ENCODE measurements around the gene FAM78A. TPM values are rescaled to one million over a fixed set of nuclear protein-coding genes. Genes with fewer than 3 reads are reported as not detected.

FAM78A gene
- total and polyA plus RNA-seq, 2 donors (not counting 1 experiment from before 2014, with no cell fraction given), result 42.9 to 58.3 TPM

DNA sequence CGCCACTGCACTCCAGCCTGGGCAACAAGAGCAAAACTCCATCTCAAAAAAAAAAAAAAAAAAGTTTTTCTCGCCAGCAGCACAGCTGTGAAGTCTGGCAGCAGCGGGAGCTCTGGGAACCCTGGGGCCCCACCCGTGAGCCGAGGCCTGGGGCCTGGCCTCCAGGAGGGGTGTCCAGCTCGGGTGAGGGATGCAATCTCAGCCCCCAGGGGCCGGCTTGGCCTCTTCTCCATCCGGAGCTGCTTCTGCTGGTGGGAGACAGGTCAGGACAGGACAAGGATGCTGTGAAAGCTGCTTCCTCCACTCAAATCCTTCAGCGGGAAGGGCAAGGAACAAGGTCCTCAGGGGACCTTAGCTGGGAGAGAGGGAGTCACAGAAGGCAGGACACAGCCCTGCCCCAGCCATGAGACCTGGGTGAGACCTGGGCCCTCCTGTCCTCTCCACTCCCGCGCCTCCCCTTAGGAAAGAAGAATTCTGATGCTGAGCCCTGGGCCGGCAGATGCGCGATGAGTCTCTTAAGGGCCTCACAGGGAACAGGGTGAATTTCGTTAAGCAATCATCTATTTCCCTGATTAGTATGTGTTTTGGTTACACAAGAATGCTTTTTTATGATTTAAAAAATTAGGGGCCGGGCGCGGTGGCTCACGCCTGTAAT lies 43.8 kb upstream of the FAM78A start:
- Mint-ChIP-seq H3K27ac (no peak overlapping the region), H3K9me3 (ENCODE audit: insufficient read depth) (no peaks in the 10 kb centered on the region), H3K4me3 (no peak overlapping the region), H3K4me1 (no peaks in the 10 kb centered on the region), H3K27me3 (peaks cover 3% of the 10 kb centered on the region)
- peaks cover 0 to 8% (median 0%) of the 10 kb centered on the region in 3 donors for H3K9me3 ChIP-seq (ENCODE audit: control extremely low read depth in 1 of 3, control insufficient read depth in 2 of 3, insufficient read depth in 1 of 3, low read length in 2 of 3)
- no peaks in the 10 kb centered on the region for H4K20me1 ChIP-seq (ENCODE audit: control insufficient read depth, insufficient read depth, low read length, poor library complexity, severe bottlenecking)
- ATAC-seq (ENCODE audit: low read depth) (no peak), DNase-seq (no peak)
- no peaks in the 10 kb centered on the region for H3K4me1 ChIP-seq (ENCODE audit: control insufficient read depth in 2 of 2, insufficient read depth in 2 of 2, low read length in 2 of 2)
- no peak overlapping the region for H3K4me2 ChIP-seq (replicated peaks; ENCODE audit: low read depth, low read length, poor library complexity, severe bottlenecking)
- POLR2A ChIA-PET, result no interaction called here
- CTCF ChIA-PET, result interaction anchor here (1.7 kb wide), 1 partner anchor 16 kb away, joined by 7 read pairs; no protein-coding TSS in a partner anchor
- no peak overlapping the region for H3K4me3 ChIP-seq (ENCODE audit: control extremely low read depth in 1 of 5, extremely low read depth in 1 of 5, insufficient read depth in 1 of 5, low read depth in 2 of 5, low read length in 4 of 5)
- TF ChIP-seq CTCF (IDR thresholded peaks at IDR 0.05) (no peak), EZH2 (IDR thresholded peaks at IDR 0.05; ENCODE audit: borderline replicate concordance, insufficient read depth, low read depth, low read length, poor library complexity, severe bottlenecking) (no peak)
- H3K27me3 ChIP-seq (replicated peaks in 1 of 4; ENCODE audit: control extremely low read depth in 1 of 4, control insufficient read depth in 3 of 4, insufficient read depth in 4 of 4, low read length in 3 of 4), result peaks cover 0 to 6% (median 0%) of the 10 kb centered on the region in 4 experiments
- intact Hi-C loops (cut with micrococcal nuclease), result no loop called here
- no peak overlapping the region for H3K27ac ChIP-seq (ENCODE audit: low read length in 2 of 2)
- no peak overlapping the region for H2AFZ ChIP-seq (ENCODE audit: insufficient read depth, low read depth, low read length, poor library complexity, severe bottlenecking)
- H3K79me2 ChIP-seq (ENCODE audit: control insufficient read depth, insufficient read depth, low read length), result no peaks in the 10 kb centered on the region
- no peaks in the 10 kb centered on the region for H3K36me3 ChIP-seq (replicated peaks in 1 of 2; ENCODE audit: control extremely low read depth in 1 of 2, control insufficient read depth in 1 of 2, extremely low read depth in 1 of 2, insufficient read depth in 2 of 2, low read length in 1 of 2)
- 93% methylated on average over 9 of the region's 19 CpGs for WGBS (ENCODE audit: insufficient coverage)
- H3K9ac ChIP-seq (ENCODE audit: low read length), result no peak overlapping the region

- H3K27me3 ChIP-seq (replicated peaks in 1 of 4; ENCODE audit: control extremely low read depth in 1 of 4, control insufficient read depth in 3 of 4, insufficient read depth in 4 of 4, low read length in 3 of 4), result peaks cover 0 to 6% (median 0%) of the 10 kb centered on the region in 4 experiments
- Mint-ChIP-seq H3K9me3 (ENCODE audit: insufficient read depth) (no peaks in the 10 kb centered on the region), H3K27ac (no peak overlapping the region), H3K4me3 (no peak overlapping the region), H3K4me1 (no peaks in the 10 kb centered on the region), H3K27me3 (peaks cover 3% of the 10 kb centered on the region)
- no peak overlapping the region for H3K4me2 ChIP-seq (replicated peaks; ENCODE audit: low read depth, low read length, poor library complexity, severe bottlenecking)
- H2AFZ ChIP-seq (ENCODE audit: insufficient read depth, low read depth, low read length, poor library complexity, severe bottlenecking), result no peak overlapping the region
- no peaks in the 10 kb centered on the region for H3K36me3 ChIP-seq (replicated peaks in 1 of 2; ENCODE audit: control extremely low read depth in 1 of 2, control insufficient read depth in 1 of 2, extremely low read depth in 1 of 2, insufficient read depth in 2 of 2, low read length in 1 of 2)
- ATAC-seq (ENCODE audit: low read depth) (no peak), DNase-seq (no peak)
- H3K4me1 ChIP-seq (ENCODE audit: control insufficient read depth in 2 of 2, insufficient read depth in 2 of 2, low read length in 2 of 2), result no peaks in the 10 kb centered on the region
- peaks cover 0 to 8% (median 0%) of the 10 kb centered on the region in 3 donors for H3K9me3 ChIP-seq (ENCODE audit: control extremely low read depth in 1 of 3, control insufficient read depth in 2 of 3, insufficient read depth in 1 of 3, low read length in 2 of 3)
- no peak overlapping the region for H3K27ac ChIP-seq (ENCODE audit: low read length in 2 of 2)
- intact Hi-C loops (cut with micrococcal nuclease), result no loop called here
- TF ChIP-seq CTCF (IDR thresholded peaks at IDR 0.05), result no peak
- TF ChIP-seq EZH2 (IDR thresholded peaks at IDR 0.05; ENCODE audit: borderline replicate concordance, insufficient read depth, low read depth, low read length, poor library complexity, severe bottlenecking), result no peak
- no peaks in the 10 kb centered on the region for H4K20me1 ChIP-seq (ENCODE audit: control insufficient read depth, insufficient read depth, low read length, poor library complexity, severe bottlenecking)
- no peak overlapping the region for H3K9ac ChIP-seq (ENCODE audit: low read length)
- no peaks in the 10 kb centered on the region for H3K79me2 ChIP-seq (ENCODE audit: control insufficient read depth, insufficient read depth, low read length)
- 93% methylated on average over 6 of the region's 12 CpGs for WGBS (ENCODE audit: insufficient coverage)
- no peak overlapping the region for H3K4me3 ChIP-seq (ENCODE audit: control extremely low read depth in 1 of 5, extremely low read depth in 1 of 5, insufficient read depth in 1 of 5, low read depth in 2 of 5, low read length in 4 of 5)
- ChIA-PET CTCF (interaction anchor here (1.2 kb wide), 1 partner anchor 17 kb away, joined by 3 read pairs; no protein-coding TSS in a partner anchor), POLR2A (no interaction called here)
These were observed 43.2 kb upstream of the FAM78A start for GRCh38 chr9:131319486-131319885.

All from B cell (primary cell).